IMR-90 (cell line): ENCODE measurements around the gene ENOX2.

Experiments
- BHLHE40 ChIP-seq: fragments of 150-350 bp; IDR thresholded peaks from 2 replicates; pipeline ENCODE4 v1.6.1; 2016; ENCODE audit warnings: mild to moderate bottlenecking, low read depth, low read length
- CEBPB ChIP-seq: IDR thresholded peaks from 2 replicates; pipeline ENCODE4 v1.6.1; 2012; ENCODE audit warnings: low read depth, low read length, improper control_type of control experiment
- CHD1 ChIP-seq: IDR thresholded peaks from 2 replicates; pipeline ENCODE4 v1.6.1; 2012; ENCODE audit warnings: low read depth, low read length, improper control_type of control experiment
- CTCF ChIP-seq: conservative IDR thresholded peaks from 2 replicates; pipeline ENCODE4 v1.5.1; 2012; ENCODE audit warnings: mild to moderate bottlenecking, low read depth, low read length, improper control_type of control experiment
- FOS ChIP-seq: fragments of 150-350 bp; IDR thresholded peaks from 2 replicates; pipeline ENCODE4 v1.6.1; 2016; ENCODE audit warnings: low read depth, low read length
- MAFK ChIP-seq: IDR thresholded peaks from 2 replicates; pipeline ENCODE4 v1.6.1; 2012; ENCODE audit warnings: low read depth, low read length, improper control_type of control experiment
- MAZ ChIP-seq: IDR thresholded peaks from 2 replicates; pipeline ENCODE4 v1.6.1; 2012; ENCODE audit warnings: low read depth, mild to moderate bottlenecking, low read length, improper control_type of control experiment, moderate library complexity, borderline replicate concordance
- POLR2A ChIP-seq: IDR thresholded peaks from 2 replicates; pipeline ENCODE4 v1.6.1; 2012; ENCODE audit warnings: mild to moderate bottlenecking, low read depth, low read length
- RAD21 ChIP-seq: IDR thresholded peaks from 2 replicates; pipeline ENCODE4 v1.6.1; 2012; ENCODE audit warnings: low read length, improper control_type of control experiment
- RCOR1 ChIP-seq: IDR thresholded peaks from 2 replicates; pipeline ENCODE4 v1.6.1; 2012; ENCODE audit warnings: mild to moderate bottlenecking, low read length, improper control_type of control experiment; ENCODE audit not compliant: insufficient replicate concordance
- RFX5 ChIP-seq: IDR thresholded peaks from 2 replicates; pipeline ENCODE4 v1.8.0; 2012; ENCODE audit warnings: low read depth, mild to moderate bottlenecking, low read length, moderate library complexity
- SMC3 ChIP-seq: fragments of 150-350 bp; IDR thresholded peaks from 2 replicates; pipeline ENCODE4 v1.6.1; 2016; ENCODE audit warnings: low read depth, mild to moderate bottlenecking, antibody characterized with exemption, low read length, moderate library complexity
- USF2 ChIP-seq: fragments of 150-350 bp; IDR thresholded peaks from 2 replicates; pipeline ENCODE4 v1.6.1; 2017; ENCODE audit warnings: mild to moderate bottlenecking, antibody characterized with exemption, low read length, low read depth

GRCh38 chrX:130803537-130803936 lies 99.5 kb downstream of the ENOX2 start:
- TF ChIP-seq CTCF = no peak
- no peak for TF ChIP-seq POLR2A
- TF ChIP-seq RFX5 = no peak
- no peak for TF ChIP-seq FOS
- peak; percentile 84 for TF ChIP-seq MAFK
- no peak for TF ChIP-seq BHLHE40
- TF ChIP-seq RCOR1 = no peak
- no peak for TF ChIP-seq USF2
- no peak for TF ChIP-seq CEBPB
- no peak for TF ChIP-seq RAD21
- no peak for TF ChIP-seq CHD1
- TF ChIP-seq MAZ = no peak
- TF ChIP-seq SMC3 = no peak
